ENCODE measurements around the gene NRSN1. TPM values are rescaled to one million over a fixed set of nuclear protein-coding genes. Genes with fewer than 3 reads are reported as not detected.

The NRSN1 gene
- total RNA-seq, 1 experiment from 2014 or later: not detected

Other genes with a start within 250 kb of the NRSN1 start
- gene DCDC2, start 231.8 kb downstream of the NRSN1 start, total RNA-seq (2014; rRNA removed; shearing (Covaris generic)): 0.02 TPM in 1 of 2 replicates, not detected in the other

Data from H4 (cell line).